T-helper 1 cell (primary cell): ENCODE results near the gene NABP1.

Source experiments
- DNase-seq, 5 donors: peaks; one replicate each; pipeline ENCODE4 v3.0.0-alpha.2; 2012 to 2020

NABP1 gene

DNA sequence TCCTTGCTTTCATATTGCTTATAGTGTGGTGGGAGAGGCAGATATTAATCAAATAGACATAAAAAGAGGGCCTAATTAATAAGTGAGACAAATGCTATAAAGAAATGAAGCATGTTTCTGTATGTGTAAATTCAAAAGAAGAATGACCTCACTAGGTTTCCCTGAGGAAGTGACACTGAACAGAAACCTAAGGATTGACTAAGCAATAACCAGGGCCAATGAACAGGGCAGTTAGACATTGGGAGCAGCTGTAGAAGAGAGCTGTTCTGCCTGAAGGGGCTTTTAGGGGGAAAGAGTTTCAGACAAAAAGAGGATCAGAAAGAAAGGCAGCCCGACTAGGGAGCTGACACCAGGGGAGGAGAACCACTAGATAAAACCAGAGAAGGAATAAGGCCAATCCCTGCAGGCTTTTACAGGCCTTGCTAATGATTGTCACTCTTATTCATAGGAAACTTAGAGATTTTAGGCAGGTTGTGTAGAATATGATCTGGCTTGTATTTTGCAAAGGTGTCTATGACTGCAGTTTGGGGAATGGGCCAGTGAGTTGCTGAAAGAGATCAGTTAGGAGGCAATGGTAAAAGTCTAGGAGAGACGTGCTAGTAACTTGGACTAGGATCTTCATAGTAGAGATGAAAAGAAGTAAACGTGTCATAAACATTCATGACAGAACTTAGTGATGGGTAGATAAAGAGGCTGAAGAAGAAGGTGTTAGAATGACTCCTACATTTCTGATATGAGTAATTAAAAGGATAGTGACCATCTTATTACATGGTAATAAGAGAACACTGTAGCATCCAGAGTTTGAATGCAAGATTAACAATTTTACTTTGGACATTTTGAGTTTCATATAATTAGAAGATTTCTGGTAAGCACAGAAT lies 26.8 kb upstream of the NABP1 start:
- peak in 1 of 5 donors; percentile 48 for DNase-seq

DNA sequence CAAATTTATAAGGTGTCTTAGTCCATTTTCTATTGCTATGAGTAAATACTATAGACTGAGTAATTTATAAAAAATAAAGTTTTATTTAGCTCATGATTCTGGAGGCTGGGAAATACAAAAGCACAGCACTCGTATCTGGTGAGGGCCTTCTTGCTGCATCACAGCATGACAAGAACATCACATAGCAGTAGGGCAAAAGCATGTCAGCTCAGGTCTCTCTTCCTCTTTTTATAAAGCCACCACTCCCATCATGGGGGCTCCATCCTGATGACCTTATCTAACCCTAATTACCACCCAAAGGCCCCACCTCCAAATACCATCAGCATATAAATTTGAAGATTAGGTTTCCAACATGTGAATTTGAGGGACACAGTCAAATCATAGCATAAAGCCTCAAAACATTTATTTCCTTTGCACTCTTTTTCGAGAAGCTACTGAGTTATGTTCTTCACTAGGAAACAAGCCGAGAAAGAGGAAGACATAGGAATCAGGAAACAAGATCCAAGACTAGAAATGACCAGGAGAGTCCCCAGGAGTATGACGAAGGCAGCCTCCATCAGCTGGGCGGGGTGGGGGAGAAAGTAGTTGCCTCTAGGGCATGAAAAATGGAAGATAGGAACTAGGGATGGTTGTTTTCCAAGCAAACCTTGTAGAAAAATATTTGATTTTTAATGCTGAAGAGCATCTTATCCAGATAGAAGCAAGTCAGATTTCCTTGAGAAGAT lies 24.1 kb upstream of the NABP1 start:
- no peak for DNase-seq

GRCh38 chr2:191656391-191656790 lies 21.5 kb upstream of the NABP1 start:
- no peak for DNase-seq

DNA sequence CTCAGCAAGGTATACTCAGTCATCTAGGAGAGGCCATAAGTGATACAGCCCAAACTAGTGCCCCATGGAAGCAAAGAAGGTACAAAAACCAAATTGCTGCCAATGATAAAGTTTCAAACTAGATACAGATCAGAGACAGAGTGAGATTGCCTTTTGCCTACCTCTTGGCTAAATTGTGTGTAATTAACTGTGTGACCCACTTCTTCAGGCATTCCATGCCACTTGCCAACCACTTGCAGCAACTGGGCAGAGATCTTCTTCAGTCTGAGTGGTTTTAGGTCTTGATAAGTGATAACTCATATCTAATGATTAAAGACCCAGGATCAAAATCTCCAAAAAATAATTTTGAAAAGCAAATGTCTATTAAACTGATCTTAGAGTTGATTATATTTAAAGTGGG lies 21.1 kb upstream of the NABP1 start:
- no peak for DNase-seq

DNA sequence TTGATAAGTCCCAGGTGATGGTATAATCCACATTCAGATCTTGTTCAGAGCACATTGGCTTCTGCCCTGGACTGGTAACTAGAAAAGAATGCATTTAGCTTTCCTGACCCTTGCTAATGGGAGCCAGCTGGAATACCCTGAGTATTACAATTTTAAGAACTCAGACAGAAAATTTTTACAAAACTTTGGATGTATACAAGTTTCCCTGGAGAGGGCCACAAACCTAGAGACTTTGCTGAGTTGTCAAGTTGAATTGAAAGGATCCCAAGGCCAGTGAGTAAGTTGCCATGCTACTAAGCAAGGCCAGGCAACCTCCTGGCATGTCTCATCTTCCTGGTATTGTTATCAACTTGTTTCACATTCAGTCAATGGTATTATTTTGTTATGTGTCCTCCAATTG lies 20.0 kb upstream of the NABP1 start:
- no peak for DNase-seq

DNA sequence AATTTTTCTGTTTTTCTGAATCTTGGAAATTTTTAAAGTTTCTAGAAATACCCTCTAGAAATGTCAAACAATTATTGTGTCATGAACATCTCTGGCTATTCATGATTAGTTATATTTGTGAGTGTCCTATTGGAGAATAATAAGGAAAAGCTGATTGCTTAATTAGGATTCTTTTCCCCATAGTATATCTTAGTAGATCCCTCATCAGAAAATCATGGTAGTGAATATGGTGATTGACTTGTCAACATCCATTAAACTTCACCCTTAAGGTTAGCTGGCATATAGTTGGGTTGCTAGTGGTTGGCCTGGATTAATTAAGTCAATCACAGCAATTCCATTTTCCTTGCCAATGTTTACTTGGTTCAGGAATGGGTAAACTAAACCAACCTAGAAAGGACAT lies 18.7 kb upstream of the NABP1 start:
- no peak for DNase-seq

DNA sequence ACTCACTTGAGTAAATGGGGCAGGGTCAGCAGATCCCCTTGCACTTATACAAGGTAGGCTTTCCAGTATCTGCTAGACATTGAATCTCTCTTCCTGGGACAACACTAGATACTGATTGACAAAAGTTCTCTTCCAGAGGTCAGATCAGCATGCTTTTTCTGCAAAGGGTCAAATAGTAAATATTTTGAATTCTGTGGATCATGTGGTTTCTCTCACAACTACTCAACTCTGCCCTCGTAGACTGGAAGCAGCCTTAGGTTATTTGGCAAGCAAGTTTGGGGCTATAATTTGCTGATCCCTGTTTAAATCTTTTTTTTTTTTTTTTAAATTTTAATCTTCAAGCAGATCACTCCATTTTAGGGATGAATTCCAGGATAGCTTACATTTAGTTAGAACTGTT lies 17.4 kb upstream of the NABP1 start:
- DNase-seq = no peak

DNA sequence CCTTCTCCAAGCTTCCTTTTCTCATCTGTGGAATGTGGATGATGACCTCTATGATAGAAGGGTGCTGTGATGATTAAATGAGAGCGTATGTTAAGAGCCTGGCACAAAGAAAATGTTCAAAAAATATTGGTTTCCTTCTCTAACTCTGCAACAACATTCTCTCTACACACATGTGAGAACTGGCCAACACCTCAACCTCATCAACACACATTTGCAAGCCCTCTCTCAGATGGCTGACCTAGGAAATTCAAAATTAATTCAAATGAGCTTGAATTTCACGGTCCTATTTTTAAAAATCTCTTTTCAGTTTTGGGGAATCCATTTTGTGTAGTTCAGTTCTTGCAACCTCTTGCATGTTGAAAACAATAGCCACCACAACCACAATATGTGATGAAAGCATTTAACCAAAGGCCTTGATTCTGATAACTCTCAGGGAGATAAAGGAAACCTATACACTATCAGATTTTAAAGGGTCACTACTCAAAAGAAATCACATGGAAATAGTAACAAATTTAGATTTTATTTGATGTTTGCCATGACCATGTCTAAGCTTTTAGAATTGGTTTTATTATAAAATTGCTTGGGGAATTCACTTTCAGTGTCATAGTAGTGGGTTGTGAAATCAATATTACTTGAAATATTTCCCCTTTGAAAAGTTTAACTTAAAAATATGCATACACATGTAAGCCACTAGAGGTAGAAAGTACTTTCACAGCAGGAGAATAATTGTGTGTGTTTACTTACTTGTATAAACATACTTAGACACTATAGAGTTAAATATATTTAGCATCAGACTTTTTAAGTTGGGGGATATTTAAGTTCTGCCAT lies 16.6 kb upstream of the NABP1 start:
- DNase-seq = no peak

- DNase-seq = no peak
Observed at GRCh38 chr2:191664823-191665677, 12.9 kb upstream of the NABP1 start.

GRCh38 chr2:191666226-191666625 lies 11.7 kb upstream of the NABP1 start:
- no peak for DNase-seq

DNA sequence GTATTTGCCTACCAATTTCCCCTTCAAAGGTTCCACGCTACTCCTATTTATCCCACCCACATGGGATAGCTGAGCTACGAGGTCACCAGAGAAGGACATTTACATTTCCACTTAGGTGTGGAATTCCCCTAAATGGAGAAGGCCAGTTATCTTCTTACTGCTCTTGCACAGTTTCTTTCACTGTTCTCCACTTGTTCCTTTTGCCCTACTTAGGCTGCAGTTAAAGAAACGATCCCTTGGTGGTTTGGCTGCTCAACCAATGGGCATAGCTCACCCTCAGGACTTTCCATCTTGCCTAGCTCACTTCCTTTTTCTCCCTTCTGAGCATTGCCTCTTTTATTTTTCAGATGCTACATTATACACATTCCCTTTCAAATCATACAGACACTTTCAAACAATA lies 11.2 kb upstream of the NABP1 start:
- peak in 1 of 5 donors; percentile 33 for DNase-seq

GRCh38 chr2:191670076-191670475 lies 7.9 kb upstream of the NABP1 start:
- no peak for DNase-seq

DNA sequence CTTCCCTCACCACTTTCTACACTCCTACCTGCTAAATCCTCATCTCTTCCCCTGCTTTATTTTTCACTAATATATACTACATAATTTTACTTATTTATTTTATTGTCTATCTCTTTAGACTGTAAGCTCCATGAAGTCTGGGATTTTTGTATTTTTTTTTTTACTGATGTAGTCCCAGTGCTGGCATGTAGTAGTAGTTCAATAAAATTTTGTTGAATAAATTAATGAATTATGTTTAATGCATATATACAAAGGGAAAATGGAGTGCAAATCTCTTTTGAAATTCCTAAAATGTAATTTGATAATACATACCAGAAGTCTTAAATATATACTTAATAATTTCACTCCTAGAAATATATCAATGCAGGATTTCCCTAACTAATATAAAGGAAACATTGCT lies 7.1 kb upstream of the NABP1 start:
- DNase-seq = no peak

- DNase-seq = peak; percentile 20 to 93 (median 44)
Observed at GRCh38 chr2:191675807-191676721, 1.9 kb upstream of the NABP1 start.

GRCh38 chr2:191676790-191677645 lies 918 bp upstream of the NABP1 start:
- peak in 4 of 5 donors; percentile 30 to 79 (median 31) for DNase-seq

DNA sequence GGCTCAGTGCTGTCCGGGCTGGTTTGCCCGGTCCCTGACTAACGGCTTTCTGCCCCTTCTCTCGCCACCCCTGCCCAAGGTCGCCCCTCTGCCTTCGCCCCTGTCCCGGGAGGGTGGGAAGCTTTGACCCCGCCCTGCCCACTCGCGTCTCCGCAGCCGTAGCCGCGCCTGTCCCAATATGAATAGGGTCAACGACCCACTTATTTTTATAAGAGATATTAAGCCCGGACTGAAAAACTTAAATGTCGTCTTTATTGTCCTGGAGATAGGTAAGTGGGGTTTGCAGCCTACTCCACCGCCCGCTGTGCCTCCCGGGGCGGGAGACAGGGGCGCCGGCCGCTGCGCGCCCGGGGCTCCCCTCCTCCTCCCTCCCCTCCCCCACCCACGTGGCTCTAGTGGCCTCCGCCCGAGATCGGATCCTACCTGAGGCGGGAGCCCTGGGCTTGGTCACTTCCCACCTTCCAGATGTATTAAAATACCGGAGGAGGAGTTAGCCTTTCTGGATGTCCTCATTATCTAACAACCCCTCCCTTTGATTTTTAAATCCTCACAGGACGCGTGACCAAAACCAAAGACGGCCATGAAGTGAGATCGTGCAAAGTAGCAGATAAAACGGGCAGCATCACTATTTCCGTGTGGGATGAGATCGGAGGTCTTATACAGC lies 633 bp downstream of the NABP1 start:
- DNase-seq = peak; percentile 25 to 72 (median 49)

- peak in 2 of 5 donors; percentile 10 to 78 for DNase-seq
Observed at GRCh38 chr2:191679818-191680600, 2.1 kb downstream of the NABP1 start.

DNA sequence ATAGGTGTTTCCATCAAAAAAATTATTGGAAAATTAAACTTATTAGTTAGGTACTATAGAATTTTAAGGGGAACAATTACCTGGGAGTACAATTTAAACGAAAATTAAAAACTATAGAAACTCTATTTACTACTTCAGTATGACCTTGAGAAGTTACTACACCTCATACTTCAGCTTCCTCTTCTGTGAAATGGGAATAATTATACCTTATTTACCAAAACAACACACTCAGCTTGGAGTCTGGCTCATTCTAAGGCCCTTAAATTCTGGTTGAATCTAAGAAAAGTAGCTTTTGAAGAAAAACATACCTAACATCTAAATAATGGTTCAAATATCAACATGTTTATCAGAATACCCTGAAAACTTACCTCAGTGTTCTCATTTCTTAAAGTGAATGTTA lies 2.7 kb downstream of the NABP1 start:
- DNase-seq = no peak

- DNase-seq = peak in 1 of 5 donors; percentile 28
Observed at GRCh38 chr2:191682126-191682525, 4.2 kb downstream of the NABP1 start.
